ENCODE measurements around the gene NEU4.

Gene NEU4

GRCh38 chr2:241857041-241857541 lies 48.1 kb downstream of the NEU4 start:
- WGBS (ENCODE audit: insufficient coverage, insufficient read length), result no CpG with 5 or more reads among the region's 28 CpGs
- Histone ChIP-seq H3K36me3 (ENCODE audit: control insufficient read depth, insufficient read depth, low read length) (no peaks in the 10 kb centered on the region; the same call in 1 of the 2 replicates), H3K4me3 (ENCODE audit: low read length) (no peak overlapping the region), H3K27ac (ENCODE audit: low read length) (no peak overlapping the region), H3K9me3 (ENCODE audit: control insufficient read depth, insufficient read depth, low read length) (no peaks in the 10 kb centered on the region), H3K27me3 (ENCODE audit: control insufficient read depth, insufficient read depth, low read length) (no peaks in the 10 kb centered on the region), H3K4me1 (ENCODE audit: control insufficient read depth, insufficient read depth, low read length) (peaks cover 11% of the 10 kb centered on the region; the same call in 1 of the 2 replicates)
- DNase-seq (ENCODE audit: low read depth, low spot score), result no peak

DNA sequence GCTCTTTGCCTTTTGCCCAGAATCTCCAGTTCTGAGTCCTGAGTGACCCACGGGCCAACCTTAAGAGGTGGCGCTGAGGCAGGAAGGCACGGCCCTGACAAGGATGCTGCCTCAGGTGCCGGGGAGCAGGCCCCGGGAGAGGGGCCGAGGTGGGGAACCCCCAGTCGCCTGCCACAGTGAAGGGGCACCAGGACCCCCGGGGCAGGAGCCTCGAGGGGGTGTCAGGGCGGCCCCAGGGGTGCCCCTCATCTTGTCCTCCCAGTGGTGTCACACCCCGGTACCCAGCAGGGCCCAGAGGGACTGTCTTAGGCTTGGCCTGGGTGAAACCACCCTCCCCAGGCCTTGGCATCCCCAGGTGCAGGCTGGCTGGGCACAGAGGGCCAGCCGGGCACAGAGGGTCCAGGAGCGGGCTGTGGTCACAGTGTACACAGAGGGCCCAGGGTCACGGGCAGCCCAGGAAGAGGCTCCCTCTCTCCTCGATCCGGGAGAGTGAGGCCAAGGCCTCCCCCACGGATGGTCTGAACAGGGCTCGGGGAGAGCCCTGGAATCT lies 48.7 kb downstream of the NEU4 start:
- Histone ChIP-seq H3K4me1 (ENCODE audit: control insufficient read depth, insufficient read depth, low read length) (peaks cover 11% of the 10 kb centered on the region; the same call in 1 of the 2 replicates), H3K27ac (ENCODE audit: low read length) (no peak overlapping the region), H3K4me3 (ENCODE audit: low read length) (no peak overlapping the region), H3K36me3 (ENCODE audit: control insufficient read depth, insufficient read depth, low read length) (no peaks in the 10 kb centered on the region; the same call in 1 of the 2 replicates), H3K9me3 (ENCODE audit: control insufficient read depth, insufficient read depth, low read length) (no peaks in the 10 kb centered on the region), H3K27me3 (ENCODE audit: control insufficient read depth, insufficient read depth, low read length) (no peaks in the 10 kb centered on the region)
- DNase-seq (ENCODE audit: low read depth, low spot score), result no peak
- WGBS (ENCODE audit: insufficient coverage, insufficient read length), result no CpG with 5 or more reads among the region's 18 CpGs

DNA sequence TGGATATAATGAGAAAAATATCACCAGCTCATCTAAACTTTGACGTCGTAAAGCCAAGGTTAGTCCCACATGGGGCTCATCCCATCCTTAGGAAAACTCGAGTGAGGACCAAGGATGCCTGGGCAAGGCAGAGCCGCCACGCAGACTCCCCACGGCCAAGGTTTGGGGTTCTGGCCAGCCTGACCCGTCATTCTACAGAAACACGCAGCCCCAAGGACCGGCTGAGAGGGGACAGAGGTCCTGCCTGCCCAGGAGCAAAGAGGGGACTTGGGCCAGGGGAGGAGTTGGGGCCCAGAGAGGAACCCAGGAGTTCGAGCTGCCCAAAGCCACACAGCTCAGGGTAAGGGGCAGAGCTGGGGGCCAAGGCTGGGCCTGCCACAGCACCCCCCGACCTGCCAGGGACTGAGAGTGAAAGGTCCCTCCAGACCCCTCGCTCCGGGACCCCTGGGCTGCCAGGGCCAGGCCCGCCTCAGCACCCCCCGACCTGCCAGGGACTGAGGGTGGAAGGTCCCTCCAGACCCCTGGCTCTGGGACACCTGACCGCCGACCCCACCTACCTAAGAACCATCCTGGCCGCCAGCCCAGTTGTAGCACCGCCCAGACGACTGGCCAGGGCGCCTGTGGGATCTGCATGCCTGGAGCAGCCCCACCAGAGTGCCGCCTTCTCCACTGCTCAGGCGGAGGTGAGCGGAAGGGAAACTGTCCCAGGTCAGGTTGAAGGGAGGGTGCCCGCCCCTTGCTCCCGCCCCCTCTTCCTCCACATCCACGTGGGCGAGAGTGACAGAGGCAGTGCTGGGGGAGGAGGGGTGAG lies 49.4 kb downstream of the NEU4 start, which contains the start of gene PDCD1:
Gene PDCD1, minus strand, starts transcription at position 689 of the 811 bp plus-strand sequence. Its CDS starts 56 bp downstream, at position 633.
- H3K4me3 ChIP-seq (ENCODE audit: low read length), result no peak within 1 kb of the TSS
- WGBS (ENCODE audit: insufficient coverage, insufficient read length), result no CpG with 5 or more reads among the region's 28 CpGs
- H3K9me3 ChIP-seq (ENCODE audit: control insufficient read depth, insufficient read depth, low read length), result no peaks in the 10 kb centered on the region

DNA sequence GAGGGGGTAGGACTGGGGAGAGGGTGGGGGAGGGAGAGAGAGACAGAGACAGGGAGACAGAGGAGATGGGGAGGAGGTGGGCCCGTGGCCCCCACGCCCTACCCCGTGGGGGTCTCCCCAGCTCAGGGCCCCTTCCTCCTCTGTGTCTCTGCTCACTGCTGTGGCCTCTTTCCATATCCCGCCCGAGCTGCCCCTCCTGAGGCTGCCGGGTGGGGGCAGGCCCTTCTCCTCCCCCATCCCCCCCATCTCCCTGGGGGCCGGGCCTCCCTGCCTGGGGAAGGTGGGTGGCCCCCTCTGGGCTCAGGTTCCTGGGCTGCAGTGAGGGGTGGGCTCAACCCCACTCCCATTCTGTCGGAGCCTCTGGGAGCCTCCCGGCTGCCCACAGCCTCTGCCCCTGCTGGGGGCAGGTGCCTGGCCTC lies 50.0 kb downstream of the NEU4 start:
- peaks cover 11% of the 10 kb centered on the region; the same call in 1 of the 2 replicates for H3K4me1 ChIP-seq (ENCODE audit: control insufficient read depth, insufficient read depth, low read length)
- DNase-seq (ENCODE audit: low read depth, low spot score), result no peak
- no peaks in the 10 kb centered on the region for H3K9me3 ChIP-seq (ENCODE audit: control insufficient read depth, insufficient read depth, low read length)
- H3K27me3 ChIP-seq (ENCODE audit: control insufficient read depth, insufficient read depth, low read length), result no peaks in the 10 kb centered on the region
- WGBS (ENCODE audit: insufficient coverage, insufficient read length), result no CpG with 5 or more reads among the region's 9 CpGs
- no peak overlapping the region for H3K27ac ChIP-seq (ENCODE audit: low read length)
- no peaks in the 10 kb centered on the region for H3K36me3 ChIP-seq (ENCODE audit: control insufficient read depth, insufficient read depth, low read length)
- no peak overlapping the region for H3K4me3 ChIP-seq (ENCODE audit: low read length)

More for the DNA sequence above, 49.4 kb downstream of the NEU4 start, which contains the start of gene PDCD1:
- Histone ChIP-seq H3K27me3 (ENCODE audit: control insufficient read depth, insufficient read depth, low read length) (no peaks in the 10 kb centered on the region), H3K27ac (ENCODE audit: low read length) (no peak within 1 kb of the TSS), H3K36me3 (ENCODE audit: control insufficient read depth, insufficient read depth, low read length) (no peaks in the 10 kb centered on the region; the same call in 1 of the 2 replicates), H3K4me1 (ENCODE audit: control insufficient read depth, insufficient read depth, low read length) (peaks cover 11% of the 10 kb centered on the region; the same call in 1 of the 2 replicates)
- DNase-seq (ENCODE audit: low read depth, low spot score), result no peak

DNA sequence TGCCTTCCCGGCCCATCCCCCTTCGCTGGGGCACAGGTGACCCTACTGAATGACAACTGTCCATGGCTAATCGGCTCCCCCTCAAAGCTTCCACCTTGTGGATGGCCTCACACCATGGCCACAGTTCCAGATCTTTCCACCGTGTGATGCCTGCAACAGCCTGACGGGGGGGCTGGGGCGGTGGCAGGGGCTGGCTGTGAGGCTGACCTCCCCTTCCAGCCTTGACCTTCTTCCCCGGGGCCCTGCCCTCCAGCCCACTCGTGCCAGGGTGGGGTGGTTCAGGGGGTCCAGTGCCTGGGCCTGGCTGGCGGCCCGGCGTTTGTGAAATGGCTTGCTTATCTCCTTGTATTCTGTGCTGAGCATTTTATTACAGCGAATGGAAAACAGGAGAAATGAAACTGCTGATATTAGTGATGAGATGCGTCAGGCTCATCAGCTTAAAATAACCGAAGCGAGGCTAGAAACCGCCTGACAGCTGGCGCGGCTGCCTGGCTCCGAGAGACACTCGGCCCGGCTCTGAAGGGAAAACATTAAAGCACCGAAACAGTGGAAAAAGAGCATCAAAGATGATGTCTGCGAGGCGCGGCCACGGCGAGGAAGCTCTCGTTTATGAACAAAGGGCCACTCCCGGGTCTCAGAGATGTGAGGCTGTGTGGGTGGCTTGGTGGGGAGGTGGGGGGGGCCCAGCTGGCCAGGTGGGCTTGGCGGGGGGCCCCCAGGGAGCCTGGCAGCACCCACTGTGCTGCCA lies 50.6 kb downstream of the NEU4 start:
- Histone ChIP-seq H3K27me3 (ENCODE audit: control insufficient read depth, insufficient read depth, low read length) (no peaks in the 10 kb centered on the region), H3K27ac (ENCODE audit: low read length) (no peak overlapping the region), H3K4me3 (ENCODE audit: low read length) (no peak overlapping the region), H3K36me3 (ENCODE audit: control insufficient read depth, insufficient read depth, low read length) (no peaks in the 10 kb centered on the region), H3K4me1 (ENCODE audit: control insufficient read depth, insufficient read depth, low read length) (peaks cover 11% of the 10 kb centered on the region), H3K9me3 (ENCODE audit: control insufficient read depth, insufficient read depth, low read length) (no peaks in the 10 kb centered on the region)
- no CpG with 5 or more reads among the region's 30 CpGs for WGBS (ENCODE audit: insufficient coverage, insufficient read length)
- DNase-seq (ENCODE audit: low read depth, low spot score), result no peak

- DNase-seq (ENCODE audit: low read depth, low spot score), result no peak
- Histone ChIP-seq H3K27ac (ENCODE audit: low read length) (no peak overlapping the region), H3K9me3 (ENCODE audit: control insufficient read depth, insufficient read depth, low read length) (no peaks in the 10 kb centered on the region), H3K27me3 (ENCODE audit: control insufficient read depth, insufficient read depth, low read length) (no peaks in the 10 kb centered on the region), H3K4me1 (ENCODE audit: control insufficient read depth, insufficient read depth, low read length) (peaks cover 12% of the 10 kb centered on the region), H3K4me3 (ENCODE audit: low read length) (no peak overlapping the region), H3K36me3 (ENCODE audit: control insufficient read depth, insufficient read depth, low read length) (0 out of 2 replicates have a peak, but pooled peaks cover 3% of the 10 kb centered on the region)
- no CpG with 5 or more reads among the region's 10 CpGs for WGBS (ENCODE audit: insufficient coverage, insufficient read length)
These were observed 51.4 kb downstream of the NEU4 start for GRCh38 chr2:241860184-241861078.

DNA sequence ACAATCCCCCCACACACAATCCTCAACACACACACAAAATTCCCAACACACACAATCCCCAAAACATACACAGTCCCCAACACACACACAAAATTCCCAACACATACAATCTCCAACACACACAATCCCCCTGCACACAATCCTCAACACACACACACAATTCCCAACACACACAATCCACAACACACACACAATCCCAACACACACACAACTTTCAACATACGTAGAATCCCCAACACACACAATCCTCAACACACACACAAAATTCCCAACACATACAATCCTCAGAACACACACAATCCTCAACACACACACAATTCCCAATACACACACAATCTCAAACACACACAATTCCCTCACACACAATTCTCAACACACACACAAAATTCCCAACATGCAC lies 52.3 kb downstream of the NEU4 start:
- DNase-seq (ENCODE audit: low read depth, low spot score), result no peak
- no peaks in the 10 kb centered on the region for H3K9me3 ChIP-seq (ENCODE audit: control insufficient read depth, insufficient read depth, low read length)
- peaks cover 12% of the 10 kb centered on the region for H3K4me1 ChIP-seq (ENCODE audit: control insufficient read depth, insufficient read depth, low read length)
- 0 out of 2 replicates have a peak, but pooled peaks cover 3% of the 10 kb centered on the region for H3K36me3 ChIP-seq (ENCODE audit: control insufficient read depth, insufficient read depth, low read length)
- no peak overlapping the region for H3K27ac ChIP-seq (ENCODE audit: low read length)
- no peaks in the 10 kb centered on the region for H3K27me3 ChIP-seq (ENCODE audit: control insufficient read depth, insufficient read depth, low read length)
- 100% methylated on average over 1 of the region's 1 CpG for WGBS (ENCODE audit: insufficient coverage, insufficient read length)
- H3K4me3 ChIP-seq (ENCODE audit: low read length), result no peak overlapping the region

GRCh38 chr2:241862093-241862492 lies 53.1 kb downstream of the NEU4 start:
- WGBS (ENCODE audit: insufficient coverage, insufficient read length), result 100% methylated on average over 2 of the region's 8 CpGs
- Histone ChIP-seq H3K27ac (ENCODE audit: low read length) (no peak overlapping the region), H3K9me3 (ENCODE audit: control insufficient read depth, insufficient read depth, low read length) (no peaks in the 10 kb centered on the region), H3K4me1 (ENCODE audit: control insufficient read depth, insufficient read depth, low read length) (peaks cover 14% of the 10 kb centered on the region), H3K36me3 (ENCODE audit: control insufficient read depth, insufficient read depth, low read length) (0 out of 2 replicates have a peak, but pooled peaks cover 3% of the 10 kb centered on the region), H3K4me3 (ENCODE audit: low read length) (no peak overlapping the region), H3K27me3 (ENCODE audit: control insufficient read depth, insufficient read depth, low read length) (no peaks in the 10 kb centered on the region)
- DNase-seq (ENCODE audit: low read depth, low spot score), result no peak

DNA sequence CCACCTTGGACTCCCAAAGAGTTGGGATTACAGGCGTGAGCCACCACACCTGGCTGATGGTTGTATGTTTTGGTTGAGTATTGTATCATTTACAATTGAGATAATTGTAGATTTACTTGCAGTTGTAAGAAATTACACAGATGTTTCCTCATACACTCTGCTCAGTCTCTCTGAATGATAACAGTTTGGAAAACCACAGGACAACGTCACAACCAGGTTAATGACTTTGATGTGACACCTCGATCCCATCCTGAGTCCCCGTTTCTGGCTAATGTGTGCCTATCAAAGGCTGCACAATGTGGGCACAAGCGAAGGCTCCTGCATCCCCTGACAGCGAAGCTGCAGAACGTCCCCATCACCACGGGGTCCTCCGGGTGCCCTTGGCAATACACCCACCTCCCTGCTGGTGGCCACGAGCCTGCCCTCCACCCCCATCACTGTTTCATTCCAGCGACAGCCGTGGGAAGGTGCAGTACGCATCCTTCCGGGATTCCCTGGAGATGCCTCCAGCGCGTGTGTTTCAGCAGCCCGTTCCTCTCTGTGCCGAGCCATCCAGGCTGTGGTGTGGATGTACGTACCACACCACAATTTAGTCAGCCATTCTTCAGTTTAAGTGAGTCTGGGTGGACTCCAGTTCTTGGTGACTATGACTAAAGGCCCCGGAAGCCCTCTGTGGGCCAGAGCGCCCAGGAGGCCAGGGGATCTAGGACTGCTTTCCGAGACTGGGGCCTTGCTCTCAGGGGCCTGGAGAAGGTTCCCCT lies 54.0 kb downstream of the NEU4 start:
- no CpG with 5 or more reads among the region's 22 CpGs for WGBS (ENCODE audit: insufficient coverage, insufficient read length)
- Histone ChIP-seq H3K36me3 (ENCODE audit: control insufficient read depth, insufficient read depth, low read length) (0 out of 2 replicates have a peak, but pooled peaks cover 3% of the 10 kb centered on the region), H3K4me1 (ENCODE audit: control insufficient read depth, insufficient read depth, low read length) (peaks cover 14% of the 10 kb centered on the region), H3K27me3 (ENCODE audit: control insufficient read depth, insufficient read depth, low read length) (no peaks in the 10 kb centered on the region), H3K27ac (ENCODE audit: low read length) (no peak overlapping the region), H3K4me3 (ENCODE audit: low read length) (no peak overlapping the region), H3K9me3 (ENCODE audit: control insufficient read depth, insufficient read depth, low read length) (no peaks in the 10 kb centered on the region)
- DNase-seq (ENCODE audit: low read depth, low spot score), result no peak
